Fibroblast of mammary gland (primary cell): ENCODE measurements around the gene ZSCAN29.
"Not testable (repeated sequence)": the region's sequence is repeated elsewhere in the genome, so short reads cannot be mapped to it uniquely, and the experiment has no call there.

ENCODE experiments used
- DNase-seq: peaks from one replicate; pipeline ENCODE4 v3.0.0-alpha.2; 2010; ENCODE audit warnings: low read depth
- H3K4me3 ChIP-seq: 2 replicates; pipeline ENCODE4 v1.5.1; 2011; ENCODE audit warnings: low read depth, mild to moderate bottlenecking, low read length, moderate library complexity; ENCODE audit not compliant: control insufficient read depth
- TF ChIP-seq, protein P1 (sequence below): conservative IDR thresholded peaks from 2 replicates; pipeline ENCODE4 v1.5.1; 2011; ENCODE audit warnings: low read depth, low read length, inconsistent platforms; ENCODE audit not compliant: control insufficient read depth, insufficient read depth

Gene ZSCAN29

DNA sequence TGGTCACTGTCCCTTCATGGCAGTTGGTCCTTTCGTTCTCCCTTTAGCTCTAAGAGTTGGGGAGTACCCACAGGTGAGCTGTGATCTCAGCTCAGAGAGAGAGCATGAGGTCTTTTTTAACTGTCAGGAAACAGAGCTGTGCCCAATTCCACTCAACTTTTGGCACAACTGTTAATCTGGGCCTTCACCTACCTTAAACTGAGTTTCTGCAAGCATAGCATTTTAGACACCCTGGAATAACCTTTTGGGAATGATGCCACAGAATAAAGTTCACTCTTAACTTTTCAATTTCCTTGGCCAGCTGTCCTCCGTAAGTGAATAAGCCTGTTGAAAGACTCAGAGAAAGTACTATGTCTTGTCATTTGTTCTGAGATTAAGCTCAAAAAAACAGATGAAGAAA, 36.0 kb upstream of the ZSCAN29 start:
- TF ChIP-seq, protein P1, sequence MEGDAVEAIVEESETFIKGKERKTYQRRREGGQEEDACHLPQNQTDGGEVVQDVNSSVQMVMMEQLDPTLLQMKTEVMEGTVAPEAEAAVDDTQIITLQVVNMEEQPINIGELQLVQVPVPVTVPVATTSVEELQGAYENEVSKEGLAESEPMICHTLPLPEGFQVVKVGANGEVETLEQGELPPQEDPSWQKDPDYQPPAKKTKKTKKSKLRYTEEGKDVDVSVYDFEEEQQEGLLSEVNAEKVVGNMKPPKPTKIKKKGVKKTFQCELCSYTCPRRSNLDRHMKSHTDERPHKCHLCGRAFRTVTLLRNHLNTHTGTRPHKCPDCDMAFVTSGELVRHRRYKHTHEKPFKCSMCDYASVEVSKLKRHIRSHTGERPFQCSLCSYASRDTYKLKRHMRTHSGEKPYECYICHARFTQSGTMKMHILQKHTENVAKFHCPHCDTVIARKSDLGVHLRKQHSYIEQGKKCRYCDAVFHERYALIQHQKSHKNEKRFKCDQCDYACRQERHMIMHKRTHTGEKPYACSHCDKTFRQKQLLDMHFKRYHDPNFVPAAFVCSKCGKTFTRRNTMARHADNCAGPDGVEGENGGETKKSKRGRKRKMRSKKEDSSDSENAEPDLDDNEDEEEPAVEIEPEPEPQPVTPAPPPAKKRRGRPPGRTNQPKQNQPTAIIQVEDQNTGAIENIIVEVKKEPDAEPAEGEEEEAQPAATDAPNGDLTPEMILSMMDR = no peak
- no peak for DNase-seq
- H3K4me3 ChIP-seq = no peak overlapping the region

DNA sequence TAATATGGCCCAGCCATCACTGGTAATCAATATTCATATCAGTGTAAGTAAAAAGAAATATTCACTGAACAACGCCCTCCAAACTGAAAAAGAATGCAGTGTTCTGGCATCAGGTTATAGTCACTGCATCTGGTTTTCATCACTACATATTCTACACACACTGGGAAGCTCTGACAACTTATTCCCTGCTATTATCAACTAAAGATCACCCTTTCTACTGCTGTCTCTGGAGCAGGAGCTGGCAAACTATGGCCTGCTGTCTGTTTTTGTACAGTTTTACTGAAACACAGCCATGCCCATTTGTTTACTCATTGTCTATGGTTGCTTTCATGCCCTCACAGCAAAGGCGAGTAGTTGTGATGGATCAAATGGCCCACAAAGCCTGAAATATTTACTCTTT, 35.3 kb upstream of the ZSCAN29 start:
- TF ChIP-seq, protein P1 = no peak
- no peak overlapping the region for H3K4me3 ChIP-seq
- peak; percentile 10 for DNase-seq

DNA sequence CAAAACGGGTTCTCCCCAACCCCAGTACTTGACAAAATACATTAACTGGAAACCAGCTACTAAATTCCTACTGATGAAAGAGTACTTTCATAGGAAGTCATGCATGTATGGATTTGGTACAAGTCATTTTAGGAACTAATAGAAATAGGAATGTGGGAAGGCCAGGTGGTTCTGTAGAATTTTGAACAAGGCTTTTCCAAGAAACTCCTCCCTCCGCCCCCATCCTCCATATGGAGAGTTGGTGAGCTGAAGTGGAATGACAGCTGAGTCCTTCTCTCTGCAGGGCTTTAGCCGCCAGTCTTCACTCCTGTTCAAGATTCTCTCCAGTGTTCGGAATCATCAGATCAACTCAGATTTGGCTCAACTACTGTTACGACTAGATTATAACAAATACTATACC, 33.3 kb upstream of the ZSCAN29 start:
- TF ChIP-seq, protein P1 = no peak
- DNase-seq = no peak
- no peak overlapping the region for H3K4me3 ChIP-seq

DNA sequence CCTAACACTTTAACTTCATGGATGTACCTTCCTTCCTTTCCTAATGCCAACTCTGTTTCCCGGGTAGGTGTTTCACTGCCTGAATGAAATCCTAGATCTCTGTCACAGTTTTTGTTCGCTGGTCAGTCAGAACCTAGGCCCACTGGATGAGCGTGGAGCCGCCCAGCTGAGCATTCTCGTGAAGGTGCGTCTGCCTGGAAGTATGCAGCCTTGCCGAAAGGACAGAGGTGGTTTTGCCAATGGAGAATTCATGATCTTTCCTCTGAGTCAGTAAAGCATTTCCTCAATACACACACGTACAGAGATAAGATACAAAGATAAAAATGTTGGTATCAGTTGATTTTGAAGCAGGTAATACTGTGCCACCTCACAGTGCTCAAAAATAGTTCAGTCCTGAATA, 32.8 kb upstream of the ZSCAN29 start:
- TF ChIP-seq, protein P1 = no peak
- DNase-seq = no peak

DNA sequence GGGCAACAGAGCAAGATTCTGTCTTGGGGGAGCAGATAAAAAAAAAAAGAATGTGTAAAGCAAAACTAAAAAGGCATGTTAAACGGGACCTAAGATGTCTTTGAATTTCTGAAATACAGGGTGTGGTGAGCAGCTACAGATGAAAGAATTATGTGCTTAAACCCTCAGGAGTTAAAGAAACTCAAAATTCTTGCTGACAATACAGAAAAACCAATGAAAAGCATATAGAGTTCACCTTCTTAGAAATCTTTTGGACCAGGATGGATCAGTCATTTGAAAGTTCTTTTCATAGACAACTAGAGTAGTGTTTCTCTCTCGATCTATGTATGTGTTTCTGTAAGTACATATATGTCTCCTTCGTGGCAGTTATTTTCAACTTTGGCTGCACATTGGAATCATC, 31.4 kb upstream of the ZSCAN29 start:
- DNase-seq = no peak
- TF ChIP-seq, protein P1 = no peak
- no peak overlapping the region for H3K4me3 ChIP-seq

More for the DNA sequence above, 32.8 kb upstream of the ZSCAN29 start:
- no peak overlapping the region for H3K4me3 ChIP-seq

DNA sequence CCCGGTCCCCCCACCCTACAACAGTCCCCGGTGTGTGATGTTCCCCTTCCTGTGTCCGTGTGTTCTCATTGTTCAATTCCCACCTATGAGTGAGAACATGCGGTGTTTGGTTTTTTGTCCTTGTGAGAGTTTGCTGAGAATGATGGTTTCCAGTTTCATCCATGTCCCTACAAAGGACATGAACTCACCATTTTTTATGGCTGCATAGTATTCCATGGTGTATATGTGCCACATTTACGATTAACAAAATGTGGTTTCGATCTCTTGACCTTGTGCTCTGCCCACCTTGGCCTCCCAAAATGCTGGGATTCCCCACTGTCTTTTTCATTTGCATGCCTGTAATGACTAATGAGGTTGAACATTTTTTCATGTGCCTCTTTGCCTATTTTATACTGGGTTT, 22.7 kb upstream of the ZSCAN29 start:
- H3K4me3 ChIP-seq, DNase-seq: not testable (repeated sequence)

DNA sequence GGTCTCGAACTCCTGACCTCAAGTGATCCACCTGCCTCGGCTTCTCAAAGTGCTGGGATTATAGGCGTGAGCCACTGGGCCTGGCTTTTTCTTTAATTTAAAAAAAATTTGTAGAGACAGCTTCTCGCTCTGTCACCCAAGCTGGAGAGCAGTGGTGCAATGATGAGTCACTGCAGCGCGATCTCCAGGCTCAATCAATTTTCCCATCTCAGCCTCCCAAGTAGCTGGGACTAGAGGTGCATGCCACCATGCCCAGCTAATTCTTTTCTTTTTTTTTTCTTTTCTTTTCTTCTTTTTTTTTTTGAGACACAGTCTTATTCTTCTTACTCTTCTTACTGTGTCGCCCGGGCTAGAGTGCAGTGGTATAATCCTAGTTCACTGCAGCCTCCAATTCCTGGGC, 19.9 kb upstream of the ZSCAN29 start:
- peak; percentile 69 for DNase-seq
- TF ChIP-seq, protein P1 = no peak
- no peak overlapping the region for H3K4me3 ChIP-seq
